ENCODE results near the gene HOXB1.

Gene HOXB1

DNA sequence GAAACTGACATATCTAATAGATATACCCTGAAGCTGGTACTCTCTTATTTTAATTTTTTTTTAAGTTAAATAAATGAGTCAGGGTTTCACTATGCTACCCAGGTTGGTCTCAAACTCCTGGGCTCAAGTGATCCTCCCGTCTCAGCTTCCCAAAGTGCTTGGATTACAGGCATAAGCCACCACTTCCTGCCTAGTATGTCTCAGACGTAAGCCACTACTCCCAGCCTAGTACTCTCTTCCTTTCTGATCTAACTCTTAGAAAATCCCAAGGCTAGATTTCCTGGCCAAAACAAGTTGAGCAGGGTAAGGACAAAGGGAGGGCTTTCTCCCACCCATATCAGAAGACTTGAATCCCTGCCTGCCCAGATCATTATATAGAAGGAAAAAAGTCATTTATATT, 33.7 kb downstream of the HOXB1 start:
- H3K4me3 ChIP-seq (ENCODE audit: low read depth, low read length) = no peak overlapping the region
- TF ChIP-seq, protein P1, sequence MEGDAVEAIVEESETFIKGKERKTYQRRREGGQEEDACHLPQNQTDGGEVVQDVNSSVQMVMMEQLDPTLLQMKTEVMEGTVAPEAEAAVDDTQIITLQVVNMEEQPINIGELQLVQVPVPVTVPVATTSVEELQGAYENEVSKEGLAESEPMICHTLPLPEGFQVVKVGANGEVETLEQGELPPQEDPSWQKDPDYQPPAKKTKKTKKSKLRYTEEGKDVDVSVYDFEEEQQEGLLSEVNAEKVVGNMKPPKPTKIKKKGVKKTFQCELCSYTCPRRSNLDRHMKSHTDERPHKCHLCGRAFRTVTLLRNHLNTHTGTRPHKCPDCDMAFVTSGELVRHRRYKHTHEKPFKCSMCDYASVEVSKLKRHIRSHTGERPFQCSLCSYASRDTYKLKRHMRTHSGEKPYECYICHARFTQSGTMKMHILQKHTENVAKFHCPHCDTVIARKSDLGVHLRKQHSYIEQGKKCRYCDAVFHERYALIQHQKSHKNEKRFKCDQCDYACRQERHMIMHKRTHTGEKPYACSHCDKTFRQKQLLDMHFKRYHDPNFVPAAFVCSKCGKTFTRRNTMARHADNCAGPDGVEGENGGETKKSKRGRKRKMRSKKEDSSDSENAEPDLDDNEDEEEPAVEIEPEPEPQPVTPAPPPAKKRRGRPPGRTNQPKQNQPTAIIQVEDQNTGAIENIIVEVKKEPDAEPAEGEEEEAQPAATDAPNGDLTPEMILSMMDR (IDR thresholded peaks at IDR 0.05; ENCODE audit: low read depth, low read length) = no peak

DNA sequence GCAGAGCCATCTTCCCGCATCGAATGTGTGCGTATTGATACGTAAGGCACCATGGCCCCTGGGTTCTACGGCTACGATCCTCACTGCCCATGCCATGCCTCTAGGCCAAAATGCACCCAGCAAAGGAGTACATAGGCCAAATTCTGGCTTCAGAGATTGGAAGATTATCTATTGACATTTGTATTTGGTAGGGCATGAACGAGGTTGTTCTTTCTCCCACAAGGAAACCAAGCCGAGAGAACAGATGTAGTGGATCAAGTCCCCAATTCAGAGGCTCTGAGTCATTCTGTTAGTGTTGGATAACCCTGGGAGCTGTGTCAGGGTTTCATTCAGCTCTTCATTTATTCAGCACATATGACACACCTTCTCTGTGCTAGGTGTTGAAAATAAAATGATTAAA, 36.5 kb downstream of the HOXB1 start:
- TF ChIP-seq, protein P1 (IDR thresholded peaks at IDR 0.05; ENCODE audit: low read depth, low read length) = no peak
- no peak overlapping the region for H3K4me3 ChIP-seq (ENCODE audit: low read depth, low read length)

DNA sequence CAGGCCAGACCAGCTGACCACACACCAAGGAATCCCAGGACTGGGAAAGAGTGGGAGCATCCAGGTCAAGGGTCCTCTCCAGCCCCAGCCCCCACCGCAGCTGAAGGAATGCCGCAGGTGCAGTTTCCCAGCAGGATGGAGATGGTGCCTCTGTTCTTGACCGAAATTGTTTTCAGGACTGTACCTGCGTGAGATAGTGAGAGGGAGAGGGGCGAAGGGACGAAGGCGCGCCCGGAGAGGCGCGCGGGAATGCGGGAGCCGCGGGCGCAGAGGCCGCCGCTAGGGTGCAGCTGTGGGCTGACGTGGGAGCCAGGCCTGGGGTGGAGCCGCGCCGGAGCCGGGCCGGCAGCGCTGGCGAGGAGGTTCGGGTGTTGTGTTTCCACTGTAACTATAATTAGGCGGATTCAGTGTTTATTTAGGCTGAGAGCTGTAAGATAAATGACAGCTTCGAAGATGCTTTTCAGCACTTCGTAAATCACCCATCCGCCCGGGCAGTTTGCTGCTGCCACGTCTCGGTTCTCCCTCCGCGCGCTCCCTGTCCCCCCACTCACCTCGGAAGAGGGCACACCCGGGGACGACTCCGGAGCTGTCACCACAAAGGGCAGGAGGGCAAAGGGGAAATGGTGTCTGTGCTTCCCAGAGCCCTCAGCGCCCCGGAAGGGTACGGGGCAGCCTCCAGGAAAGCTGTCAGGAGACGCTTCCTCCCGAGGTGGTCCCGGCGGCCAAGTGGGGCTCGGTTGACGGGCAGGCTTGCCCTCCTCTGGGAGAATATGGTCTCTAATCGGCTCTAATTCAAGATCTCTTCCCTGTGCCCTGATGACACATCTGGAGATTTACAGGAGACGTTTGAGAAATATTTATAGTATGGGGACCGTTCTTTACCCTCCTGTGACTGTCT, 38.2 kb downstream of the HOXB1 start:
- TF ChIP-seq, protein P1 (IDR thresholded peaks at IDR 0.05; ENCODE audit: low read depth, low read length) = peak; percentile 86
- peak overlapping the region; percentile 40 for H3K4me3 ChIP-seq (ENCODE audit: low read depth, low read length)

DNA sequence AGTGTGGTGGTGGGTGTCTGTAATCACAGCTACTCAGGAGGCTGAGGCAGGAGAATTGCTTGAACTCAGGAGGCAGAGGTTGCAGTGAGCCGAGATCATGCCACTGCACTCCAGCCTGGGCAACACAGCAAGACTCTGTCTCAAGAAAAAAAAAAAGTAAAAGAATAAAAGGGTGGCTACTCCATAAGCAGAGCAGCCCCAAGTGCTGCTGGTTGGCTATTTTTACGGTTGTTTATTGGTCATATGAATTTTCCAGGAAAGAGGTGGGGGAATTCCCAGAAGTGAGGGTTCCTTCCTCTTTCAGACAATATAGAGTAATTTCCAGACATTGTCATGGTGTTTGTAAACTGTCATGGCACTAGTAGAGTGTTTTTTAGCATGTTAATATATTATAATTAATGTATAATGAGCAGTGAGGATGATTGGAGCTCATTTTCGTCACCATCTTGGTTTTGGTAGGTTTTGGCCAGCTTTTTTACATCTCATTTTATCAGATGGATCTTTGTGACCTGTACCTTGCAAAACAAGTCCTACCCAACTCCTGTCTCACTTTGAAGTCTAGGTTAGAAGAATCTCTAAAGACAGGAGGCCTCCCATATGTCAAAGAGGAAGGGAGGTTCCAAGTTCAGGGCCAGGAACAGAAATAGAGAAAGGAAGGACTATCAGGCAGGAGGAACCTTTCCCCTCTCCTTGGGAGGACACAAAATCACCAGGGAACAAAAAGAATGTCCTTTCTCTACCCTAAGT, 39.1 kb downstream of the HOXB1 start:
- H3K4me3 ChIP-seq (ENCODE audit: low read depth, low read length) = no peak overlapping the region

DNA sequence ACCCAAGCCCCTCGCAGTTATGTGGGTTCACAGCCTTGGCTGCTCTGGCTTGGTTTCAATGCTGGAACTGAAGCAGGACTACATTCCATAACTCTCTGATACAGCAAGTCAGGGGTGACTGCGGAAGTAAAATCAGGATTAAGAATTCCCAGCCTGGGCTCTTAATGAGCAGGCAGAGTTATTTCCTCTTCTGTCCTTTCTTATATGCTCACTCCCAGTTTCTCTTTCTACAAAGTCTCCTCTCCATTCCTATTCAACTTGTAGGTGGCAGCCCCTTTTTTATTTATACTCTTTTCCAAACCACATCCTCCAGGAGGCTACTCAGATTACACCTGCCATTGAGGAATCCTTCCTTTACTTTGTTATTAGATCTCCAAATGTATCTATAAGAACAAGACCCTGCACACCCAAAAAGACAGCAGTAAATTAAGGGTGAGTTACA, 40.3 kb downstream of the HOXB1 start:
- TF ChIP-seq, protein P1 (IDR thresholded peaks at IDR 0.05; ENCODE audit: low read depth, low read length) = no peak
- no peak overlapping the region for H3K4me3 ChIP-seq (ENCODE audit: low read depth, low read length)

More for the DNA sequence above, 39.1 kb downstream of the HOXB1 start:
- TF ChIP-seq, protein P1 (IDR thresholded peaks at IDR 0.05; ENCODE audit: low read depth, low read length) = no peak

DNA sequence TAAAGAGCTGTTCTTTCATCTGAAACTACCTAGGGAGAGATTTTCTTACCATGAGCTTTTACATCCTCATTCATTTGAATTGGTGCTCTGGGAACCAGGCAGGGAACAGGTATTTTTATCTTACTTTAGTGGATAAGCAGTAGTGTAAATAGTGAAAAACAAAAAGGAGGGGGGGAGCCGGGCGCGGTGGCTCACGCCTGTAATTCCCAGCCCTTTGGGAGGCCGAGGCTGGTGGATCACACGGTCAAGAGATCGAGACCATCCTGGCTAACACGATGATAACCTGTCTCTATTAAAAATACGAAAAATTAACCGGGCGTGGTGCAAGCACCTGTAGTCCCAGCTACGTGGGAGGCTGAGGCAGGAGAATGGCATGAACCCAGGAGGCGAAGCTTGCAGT, 41.0 kb downstream of the HOXB1 start:
- TF ChIP-seq, protein P1 (IDR thresholded peaks at IDR 0.05; ENCODE audit: low read depth, low read length) = no peak
- no peak overlapping the region for H3K4me3 ChIP-seq (ENCODE audit: low read depth, low read length)

All from WI38 (cell line).